Putamen (tissue), 1 donor: ENCODE results near the gene RSPRY1.

Source experiments
- DNase-seq: peaks from one replicate; pipeline ENCODE4 v3.0.0-alpha.2; 2016; ENCODE audit warnings: low spot score

The RSPRY1 gene

DNA sequence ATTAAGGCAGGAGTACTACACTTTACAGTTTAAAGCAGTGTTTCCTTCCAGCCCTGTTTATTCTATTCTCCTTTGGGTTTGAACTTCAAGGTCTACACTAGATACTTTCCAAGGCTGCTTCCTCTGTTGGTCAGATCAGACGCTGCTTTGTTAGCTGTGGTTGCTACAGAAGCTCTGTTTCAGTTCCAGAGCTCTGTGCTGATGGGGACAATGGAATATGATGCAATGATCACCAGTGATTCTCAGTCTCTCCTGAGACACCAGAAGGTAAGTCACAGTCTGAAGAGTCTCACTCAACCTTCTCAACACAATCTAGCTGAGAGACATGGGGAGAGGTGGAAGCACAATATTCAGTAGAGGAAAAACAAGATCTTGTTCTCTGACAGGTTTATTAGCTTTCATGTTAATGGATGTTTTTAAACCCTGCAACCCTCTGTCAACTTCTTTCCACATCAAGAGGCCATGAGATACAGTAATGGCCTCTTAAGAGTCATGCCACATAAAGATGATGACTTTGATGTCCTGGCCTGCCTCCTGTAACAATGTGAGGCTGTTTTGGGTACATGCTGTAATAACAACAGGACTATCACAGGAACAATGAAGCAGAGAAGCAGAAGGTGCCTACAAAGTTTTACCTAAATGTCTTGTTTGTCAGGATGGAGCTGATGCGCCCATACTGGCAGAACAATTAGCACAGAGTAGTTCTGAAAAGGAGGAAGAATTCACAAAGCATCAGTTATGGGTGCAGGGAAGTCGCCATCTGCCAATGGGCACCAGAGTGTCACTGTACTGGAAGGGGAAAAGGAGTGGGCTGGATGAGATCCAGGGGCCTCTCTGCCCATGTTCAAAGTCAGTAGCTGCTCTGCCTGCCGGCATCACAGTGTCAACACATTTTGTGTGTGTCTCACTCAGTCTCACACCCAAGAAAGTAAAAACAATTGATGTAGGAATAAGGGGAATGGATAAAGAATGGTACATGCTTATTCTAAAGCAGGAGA is 33.7 kb upstream of the RSPRY1 start:
- DNase-seq, result no peak

DNA sequence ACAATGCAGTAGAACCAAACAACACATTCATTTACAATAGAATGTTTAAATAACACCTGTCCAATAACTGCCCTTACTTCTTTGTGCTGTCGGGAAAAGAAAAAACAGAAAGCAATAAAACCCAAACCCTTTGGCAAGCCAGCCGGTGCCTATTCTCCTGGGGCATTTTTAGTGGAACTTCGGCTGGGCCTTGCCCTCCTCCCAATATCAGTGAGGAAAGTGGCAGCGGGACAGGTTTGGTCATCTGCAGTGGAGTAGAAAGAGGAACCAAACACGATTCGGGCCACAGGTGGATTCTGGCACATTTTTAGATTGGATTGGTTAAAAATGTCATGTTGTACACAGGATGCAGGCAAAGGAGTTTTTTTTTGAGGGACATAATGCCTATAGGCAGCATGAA is 32.3 kb upstream of the RSPRY1 start:
- DNase-seq, result no peak

DNA sequence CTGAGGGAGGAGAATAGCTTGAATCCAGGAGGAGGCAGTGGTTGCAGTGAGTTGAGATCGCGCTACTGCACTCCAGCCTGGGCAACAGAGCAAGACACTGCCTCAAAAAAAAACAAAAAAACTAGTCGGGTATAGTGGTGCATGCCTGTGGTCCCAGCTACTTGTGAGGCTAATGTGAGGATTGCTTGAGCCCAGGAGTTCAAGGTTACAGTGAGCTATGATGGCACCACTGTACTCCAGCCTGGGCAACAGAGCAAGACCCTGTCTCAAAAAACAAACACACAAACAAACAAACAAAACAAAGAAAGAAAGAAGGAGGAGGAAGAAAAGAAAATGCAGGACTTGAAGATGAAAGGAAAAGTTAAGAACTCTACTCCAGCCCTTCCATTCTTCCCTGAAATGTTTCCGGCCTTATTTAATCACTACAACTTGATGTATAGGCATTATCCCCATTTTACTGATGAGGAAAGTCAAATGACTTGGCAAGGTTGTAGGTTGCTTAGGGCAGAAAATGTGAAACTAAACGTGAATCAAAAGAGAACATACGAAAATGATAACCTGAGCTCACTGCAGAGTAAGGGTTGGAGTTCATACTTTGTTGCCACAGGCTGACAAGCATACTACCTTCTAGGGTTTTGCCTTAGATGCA is 30.3 kb upstream of the RSPRY1 start:
- no peak for DNase-seq

DNA sequence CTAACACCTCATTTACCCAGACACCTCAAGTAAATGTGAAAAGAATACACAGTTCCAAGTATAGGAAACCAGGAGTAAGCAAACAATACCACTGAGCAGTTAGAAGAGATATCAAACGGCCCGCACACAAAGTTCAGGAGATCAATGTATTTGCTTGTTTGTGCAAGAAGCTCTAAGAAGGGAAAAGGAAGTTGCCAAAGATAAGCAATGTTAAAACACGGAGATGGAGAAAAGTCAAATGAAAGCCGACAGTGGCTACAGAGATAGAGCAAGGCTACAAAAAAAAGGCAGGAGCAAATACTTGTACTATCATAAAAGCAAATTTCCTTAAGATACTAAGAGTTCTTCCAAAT is 29.8 kb upstream of the RSPRY1 start:
- DNase-seq, result no peak

DNA sequence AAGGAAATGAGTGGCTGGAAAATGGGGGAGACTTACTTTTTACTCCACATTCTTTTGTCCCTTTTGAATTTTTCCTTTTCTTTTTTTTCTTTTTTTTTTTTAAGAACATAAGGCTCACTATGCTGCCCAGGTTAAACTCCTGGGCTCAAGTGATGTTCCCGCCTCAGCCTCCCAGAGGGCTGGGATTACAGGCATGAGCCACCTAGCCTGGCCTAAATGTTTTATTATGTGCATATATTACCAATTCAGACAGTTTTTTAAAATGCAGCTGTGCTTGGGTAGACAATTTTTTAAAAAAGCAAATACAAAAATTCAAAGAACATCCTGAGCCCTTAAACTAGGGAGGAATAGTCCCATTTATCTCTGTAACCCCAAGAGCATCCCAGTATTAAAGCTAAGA is 28.6 kb upstream of the RSPRY1 start:
- DNase-seq, result no peak

DNA sequence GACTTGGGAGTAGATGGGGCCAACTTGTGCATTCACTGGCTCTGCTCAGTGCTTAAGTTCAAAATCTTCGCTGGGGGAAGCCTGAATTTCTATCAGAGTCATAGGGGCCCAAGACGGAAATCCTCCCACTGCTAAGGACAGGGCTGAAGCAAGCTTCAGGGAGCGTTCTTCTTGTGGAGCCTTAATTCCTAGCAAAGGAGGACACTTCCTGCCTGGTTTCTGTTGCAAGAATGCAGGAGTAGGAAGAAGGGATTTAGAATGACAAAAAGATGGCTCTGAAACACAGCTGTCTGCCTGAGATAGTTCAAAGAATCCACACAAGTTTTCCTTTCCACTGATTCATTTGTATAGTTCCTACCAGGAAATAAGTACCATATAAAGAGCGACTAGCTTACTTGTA is 26.7 kb upstream of the RSPRY1 start:
- DNase-seq, result no peak

DNA sequence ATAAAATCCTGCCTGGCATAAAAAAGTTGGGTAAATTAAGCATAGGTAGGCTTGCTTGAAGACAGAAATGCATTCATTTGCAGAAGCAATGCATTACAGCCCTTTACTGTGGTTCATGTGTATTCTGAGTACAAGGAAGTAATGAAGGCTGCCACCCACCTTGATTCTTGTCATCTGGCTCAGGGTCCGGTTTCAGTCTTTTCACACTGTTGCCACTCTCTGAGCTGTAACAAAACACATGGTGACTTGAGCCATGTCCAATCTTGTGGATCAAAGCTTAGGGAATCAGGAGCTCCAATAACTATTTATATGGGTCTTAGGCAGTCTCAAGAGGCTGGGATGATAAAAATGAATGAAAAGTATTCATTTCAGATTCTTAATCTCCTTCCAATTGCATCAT is 22.3 kb upstream of the RSPRY1 start:
- DNase-seq, result no peak

DNA sequence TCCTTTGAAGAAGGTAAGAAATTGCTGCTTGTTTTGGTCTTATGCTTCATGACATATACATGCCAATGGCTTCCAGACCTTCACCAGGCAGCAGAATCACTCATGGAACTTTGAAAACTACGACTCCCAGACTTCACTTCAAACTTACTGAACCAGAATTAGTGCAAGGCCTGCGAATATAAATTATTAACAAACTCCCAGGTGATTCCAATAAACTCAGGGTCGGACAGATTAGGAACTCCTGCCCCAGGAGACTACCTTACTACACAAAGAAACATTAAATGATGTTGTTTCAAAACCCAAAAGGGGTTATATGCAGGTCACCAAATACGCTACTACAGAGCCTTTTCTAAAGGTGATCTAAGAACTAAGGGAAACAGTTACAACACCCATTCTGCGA is 20.6 kb upstream of the RSPRY1 start:
- DNase-seq, result no peak

DNA sequence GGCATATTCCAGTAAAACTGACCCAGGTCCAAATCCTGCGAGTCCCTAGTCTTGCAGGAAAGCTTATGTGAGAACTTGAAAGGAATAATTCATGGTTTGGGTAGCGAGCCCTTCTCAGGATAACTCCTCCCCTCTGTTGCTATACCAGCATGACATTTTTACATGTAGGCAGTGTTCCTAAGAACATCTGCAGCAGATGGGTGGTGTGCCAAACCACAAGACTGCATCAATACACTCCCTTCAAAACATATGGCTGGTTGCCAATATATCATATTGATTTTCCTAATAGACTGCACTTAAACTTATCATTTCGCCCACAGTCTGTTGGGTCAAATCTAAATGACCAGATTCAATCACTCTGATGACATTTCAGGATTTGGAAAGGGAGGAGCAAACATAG is 20.2 kb upstream of the RSPRY1 start:
- no peak for DNase-seq

DNA sequence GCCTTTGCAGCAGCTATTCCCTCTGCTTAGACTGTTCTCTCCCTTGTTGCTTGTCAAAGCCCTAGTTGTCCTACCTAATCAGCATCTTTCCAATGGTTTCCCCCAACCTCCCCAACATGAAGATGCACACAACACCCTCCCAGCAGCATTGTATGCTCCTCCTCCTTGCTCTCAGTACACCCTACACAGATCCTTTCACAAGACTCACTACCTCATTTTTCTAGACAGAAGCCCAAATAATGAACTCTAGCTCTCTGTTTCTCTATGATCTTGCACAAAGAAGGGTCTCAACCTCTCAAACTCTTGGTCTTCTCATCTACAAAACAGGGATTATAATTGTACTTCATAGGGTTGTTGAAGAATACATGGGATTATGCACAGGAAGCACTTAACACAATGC is 19.7 kb upstream of the RSPRY1 start:
- DNase-seq, result no peak

DNA sequence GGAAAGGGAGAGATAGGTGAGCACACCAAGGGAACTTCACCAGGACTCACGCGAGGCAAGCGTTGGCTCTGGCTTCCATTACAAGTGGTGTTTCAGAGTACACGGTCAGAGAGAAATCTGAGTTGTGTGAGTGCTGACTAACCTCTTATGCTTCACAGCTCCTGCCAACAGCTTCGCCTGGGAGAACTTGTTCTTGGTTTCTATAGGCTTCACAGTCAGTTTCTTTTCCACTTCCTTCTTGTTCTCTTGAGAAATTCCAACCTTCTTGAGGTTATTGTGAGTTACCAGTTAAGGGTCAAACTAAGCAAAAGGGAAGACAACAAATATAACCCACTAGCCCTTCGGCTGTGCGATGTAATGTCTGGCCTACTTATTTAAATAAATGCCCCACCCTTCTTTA is 19.2 kb upstream of the RSPRY1 start:
- DNase-seq, result no peak

DNA sequence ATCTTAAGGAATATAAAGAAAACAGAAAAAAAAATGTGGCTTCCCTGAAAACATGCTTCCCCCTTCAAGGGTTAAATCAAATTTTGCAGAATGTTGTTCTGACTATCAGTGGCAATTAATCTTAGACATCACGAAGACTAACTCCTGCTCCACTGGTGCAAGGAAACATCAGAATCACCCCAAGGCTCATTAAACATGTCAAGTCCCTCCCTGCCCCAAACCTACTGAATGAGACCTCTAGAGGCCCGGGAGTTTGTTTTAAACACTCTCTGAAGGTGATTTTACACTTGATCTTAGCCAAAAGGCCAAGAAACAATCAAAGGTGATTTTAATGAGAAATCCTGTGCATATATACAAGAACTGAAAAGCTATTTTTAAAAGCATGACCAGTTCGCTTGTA is 18.6 kb upstream of the RSPRY1 start:
- no peak for DNase-seq

DNA sequence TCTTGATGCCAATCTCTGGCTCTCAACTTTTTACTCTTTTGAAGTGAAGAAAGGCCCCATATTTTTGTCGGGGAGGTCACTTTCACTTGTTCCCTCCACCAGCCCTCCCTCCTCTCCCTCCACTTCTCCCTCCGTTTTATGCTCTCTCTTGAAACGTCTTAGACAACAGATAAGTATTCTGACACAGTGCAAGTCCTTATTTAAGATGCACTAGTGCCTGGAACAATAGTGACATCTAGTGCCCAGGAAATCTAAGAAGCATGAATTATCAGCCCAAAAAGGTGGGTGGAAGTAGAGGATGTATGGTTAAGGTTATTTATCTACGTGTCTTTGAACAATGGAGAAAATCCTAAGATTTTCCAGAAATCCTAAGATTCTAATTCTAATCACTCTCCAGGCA is 18.2 kb upstream of the RSPRY1 start:
- no peak for DNase-seq

DNA sequence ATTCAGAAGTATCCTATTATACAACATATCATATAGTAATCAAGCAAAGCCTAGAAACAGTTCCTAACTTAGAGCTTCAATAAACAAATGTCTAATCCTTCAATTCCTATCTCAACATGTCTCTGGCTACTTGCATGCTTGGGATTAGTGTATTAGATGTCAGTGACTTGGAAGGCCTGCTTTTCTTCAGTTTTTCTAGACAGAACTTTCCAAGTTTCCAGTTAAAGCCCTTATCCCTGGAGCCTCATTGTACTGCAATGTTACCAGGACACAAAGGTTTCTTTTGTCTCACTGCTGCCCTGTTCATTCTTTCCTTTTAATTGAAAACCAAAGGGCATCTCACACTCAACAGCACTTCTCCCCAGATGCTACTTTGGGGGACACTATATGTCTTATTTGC is 16.8 kb upstream of the RSPRY1 start:
- no peak for DNase-seq

DNA sequence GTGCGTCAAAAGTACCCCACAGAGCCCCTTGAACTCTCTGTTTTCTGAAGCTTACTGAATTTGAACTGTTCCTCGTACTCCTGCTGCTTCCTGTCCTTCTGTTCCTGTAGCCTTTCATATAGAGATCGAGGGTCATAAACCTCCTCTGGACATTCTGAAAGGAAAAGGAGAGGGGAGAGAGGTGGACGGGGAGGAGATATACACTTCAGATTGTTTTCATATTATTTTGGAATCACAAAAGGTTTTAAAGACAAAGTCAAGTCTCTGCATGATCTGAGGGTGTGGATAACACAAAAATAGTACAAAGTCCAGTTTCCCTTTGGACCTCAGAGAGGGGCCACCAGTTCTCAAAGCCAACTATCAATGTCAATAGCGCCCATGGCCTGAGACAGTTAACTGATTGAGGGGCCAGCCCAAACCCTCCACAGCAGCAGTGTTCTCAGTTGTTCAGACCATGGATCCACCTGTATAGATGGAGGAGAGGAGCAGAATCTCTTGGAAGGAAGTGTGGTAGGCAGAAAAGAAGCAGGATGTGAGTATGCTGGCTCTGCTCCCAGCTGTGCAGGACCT is 13.3 kb upstream of the RSPRY1 start:
- no peak for DNase-seq

DNA sequence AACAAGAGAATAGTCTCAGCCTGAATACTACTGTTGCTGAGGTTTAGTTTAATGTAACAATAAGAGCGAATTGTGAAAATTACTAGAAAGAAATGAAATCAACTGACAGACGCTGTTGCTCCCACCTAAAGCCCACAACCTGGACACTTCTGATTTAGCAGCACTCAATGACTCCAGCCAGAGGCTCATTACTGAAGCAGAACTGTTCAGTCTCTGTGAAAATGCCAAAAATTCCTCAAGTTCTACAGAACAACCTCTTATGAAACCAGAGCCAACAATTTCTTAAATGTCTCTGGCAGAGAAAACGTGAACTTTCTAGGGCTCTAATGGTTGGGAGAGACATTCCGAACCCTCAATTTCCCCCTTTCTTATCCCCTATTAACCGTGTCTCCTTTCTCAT is 10.2 kb upstream of the RSPRY1 start:
- no peak for DNase-seq

DNA sequence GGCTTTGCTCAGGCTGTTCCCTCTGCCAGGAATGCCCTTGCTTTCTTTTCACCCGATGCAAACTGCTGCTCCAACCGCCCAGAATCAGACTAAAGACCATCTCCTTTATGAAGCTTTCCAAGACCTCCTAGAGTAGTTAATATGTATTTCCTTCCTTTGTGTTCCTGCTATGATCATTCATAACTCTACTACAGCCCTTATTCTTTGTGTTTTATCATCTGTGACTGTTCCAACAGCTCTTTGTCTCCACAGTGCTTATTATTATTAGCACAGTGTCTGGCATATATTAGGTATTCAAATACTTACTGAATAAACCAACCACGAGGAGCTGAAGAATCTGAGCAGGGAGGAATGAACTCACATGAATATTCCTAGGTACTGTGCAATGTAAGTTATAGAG is 7.9 kb upstream of the RSPRY1 start:
- DNase-seq, result no peak

DNA sequence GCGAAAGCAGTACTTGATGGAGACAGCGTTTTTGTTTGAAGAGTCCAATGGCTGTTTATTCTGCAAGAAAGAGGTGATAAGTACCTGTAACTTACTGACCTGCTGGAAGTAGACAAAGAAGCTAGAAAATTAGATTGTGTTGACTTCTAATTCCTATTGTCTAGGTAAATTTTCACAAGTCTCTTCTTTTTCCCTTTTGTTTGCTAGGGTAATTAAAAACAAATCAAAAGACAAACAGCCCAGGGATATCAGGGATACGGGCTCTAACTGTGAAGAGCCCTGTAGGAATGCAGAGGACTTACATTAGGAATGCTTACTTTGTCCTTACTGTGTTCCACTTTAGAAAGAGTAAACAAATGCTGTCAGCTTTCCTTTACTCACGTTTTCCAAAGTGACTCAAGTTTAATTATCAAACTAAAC is 7.3 kb upstream of the RSPRY1 start:
- no peak for DNase-seq

DNA sequence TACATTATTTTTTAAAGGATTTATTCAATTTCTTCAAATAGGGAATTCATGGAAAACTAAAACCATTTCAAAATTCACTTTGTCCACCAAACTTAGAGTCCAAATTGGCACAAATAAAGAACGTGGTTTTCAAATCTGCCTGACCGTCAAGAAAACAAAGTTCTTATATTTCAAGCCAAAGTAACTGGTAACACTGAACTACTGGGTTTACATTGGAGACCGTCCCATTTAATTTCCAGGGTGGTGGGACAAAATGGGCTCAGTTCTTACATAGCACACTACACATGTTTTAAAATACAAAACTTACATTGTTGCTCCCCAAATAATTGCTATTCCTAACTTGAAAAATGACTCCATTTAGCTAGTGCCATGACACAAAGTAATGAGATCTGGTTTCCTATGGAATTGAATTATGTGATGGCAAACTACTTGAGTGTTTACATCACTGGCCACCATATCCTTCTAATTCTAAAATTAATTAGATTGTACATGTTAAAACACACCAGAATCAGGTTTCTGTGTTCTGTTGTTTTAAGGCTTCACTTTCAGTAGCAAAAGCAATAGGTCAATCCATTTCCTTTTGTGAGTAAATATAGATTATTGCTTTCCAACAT is 6.8 kb upstream of the RSPRY1 start:
- DNase-seq, result no peak

DNA sequence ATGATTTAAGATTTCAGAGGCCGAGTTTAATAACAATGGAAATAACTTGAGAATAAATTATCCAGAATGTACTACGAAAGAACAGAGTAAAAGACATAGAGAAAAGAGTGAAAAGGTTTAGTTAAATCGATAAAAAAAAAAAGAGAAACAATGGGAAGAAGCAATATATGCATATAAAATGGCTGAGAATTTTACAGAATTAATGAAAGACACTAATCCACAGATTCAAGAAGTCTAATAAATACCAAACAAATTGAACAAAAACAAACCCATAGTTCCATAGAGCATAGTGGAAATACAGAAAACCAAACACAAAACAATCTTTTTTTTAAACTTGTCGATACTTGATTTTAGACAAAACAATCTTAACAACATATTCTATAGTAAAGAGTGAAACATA is 2.0 kb upstream of the RSPRY1 start:
- no peak for DNase-seq

DNA sequence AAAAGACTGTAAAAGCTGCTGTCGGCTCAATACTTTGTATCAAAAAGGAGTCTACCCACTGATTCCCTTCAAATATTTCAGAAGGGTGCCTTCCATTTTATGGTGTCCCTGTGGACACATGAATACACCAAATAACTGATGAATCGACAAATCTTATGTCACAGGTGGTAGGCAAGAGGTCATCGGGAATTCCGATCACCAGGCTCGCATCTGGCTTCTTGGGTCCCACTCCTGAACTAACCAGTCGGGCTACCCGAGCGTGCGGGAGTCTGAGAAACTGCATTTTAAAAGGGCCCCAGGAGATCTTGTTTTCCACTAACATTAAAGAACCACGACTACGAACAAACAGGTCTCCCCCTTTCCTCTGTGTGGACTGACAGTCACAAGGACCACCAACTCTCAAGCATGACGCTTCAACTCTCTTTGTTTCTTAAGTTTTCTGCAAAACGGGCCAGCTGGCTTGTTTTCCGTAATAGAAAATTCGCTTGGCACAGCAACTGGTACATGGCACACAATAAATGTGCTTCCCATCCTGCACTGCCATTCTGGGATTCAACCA is 1.2 kb upstream of the RSPRY1 start:
- DNase-seq, result no peak

DNA sequence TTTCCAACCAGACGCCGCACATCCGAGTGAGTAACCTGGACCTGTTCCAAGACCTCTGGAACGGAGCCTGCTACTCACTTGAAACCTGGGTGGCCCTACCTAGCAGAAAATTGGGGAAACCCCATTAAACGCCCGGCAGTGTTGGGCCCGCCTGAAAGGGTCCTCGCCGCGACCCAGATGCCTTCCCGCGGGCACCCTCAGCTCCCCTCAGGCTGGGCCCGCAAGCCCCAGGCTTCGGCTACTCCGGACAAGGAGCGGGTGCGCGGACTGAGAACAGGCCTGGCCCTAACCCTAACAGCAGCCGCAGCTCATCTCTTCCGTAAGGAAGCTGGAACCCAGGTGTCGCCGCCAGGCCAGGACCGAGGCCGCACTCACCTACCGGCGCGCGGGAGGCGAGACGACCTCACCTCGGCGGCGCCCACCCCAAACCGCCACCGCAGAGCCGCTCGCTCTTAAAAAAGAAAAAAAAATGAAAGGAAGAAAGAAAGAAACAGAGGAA is 634 bp upstream of the RSPRY1 start:
- peak; percentile 50 for DNase-seq
